ENCODE measurements around the gene PTPRS.
A peak's percentile ranks its signal among the peaks of the same experiment; 100 is the strongest.
"Not testable (repeated sequence)": the region's sequence is repeated elsewhere in the genome, so short reads cannot be mapped to it uniquely, and the experiment has no call there.

The PTPRS gene

DNA sequence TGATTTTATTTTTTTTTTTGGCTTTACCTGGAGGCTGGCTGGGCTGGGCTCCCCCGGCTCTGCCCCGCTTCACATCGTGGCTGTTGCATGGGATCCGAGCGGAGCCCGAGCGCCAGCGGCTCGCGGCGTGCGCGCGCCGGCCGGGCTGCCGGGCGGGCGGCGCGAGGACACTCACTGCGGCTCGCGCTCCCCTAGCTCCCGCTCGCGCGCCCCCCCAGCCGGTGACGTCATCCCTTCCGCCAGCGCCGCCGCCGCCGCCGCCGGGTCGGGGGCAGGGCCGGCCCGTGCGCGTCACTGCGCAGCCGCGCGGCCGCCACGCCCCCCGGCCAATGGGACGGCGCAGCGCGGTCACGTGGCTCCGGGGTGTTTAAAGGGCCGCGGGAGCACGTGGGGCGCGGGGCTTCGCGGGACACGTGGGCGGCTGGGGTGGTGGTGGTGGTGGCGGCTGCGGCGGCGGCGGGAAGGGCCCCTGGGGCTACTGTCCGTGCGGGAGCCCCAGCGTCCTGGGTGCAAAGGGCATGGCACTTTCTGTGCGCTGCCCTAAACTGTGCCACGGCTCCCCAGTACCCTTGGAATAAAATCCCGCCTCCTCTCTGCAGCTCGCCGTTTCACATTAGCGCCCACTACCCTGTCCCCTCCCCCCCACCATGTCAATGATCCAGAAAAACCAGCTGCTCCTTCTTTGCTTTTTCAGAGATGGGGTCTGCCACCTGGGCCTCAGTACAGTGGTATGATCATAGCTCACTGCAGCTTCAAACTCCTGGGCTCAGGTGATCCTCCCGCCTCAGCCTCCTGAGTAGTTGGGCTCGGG, at the start of gene PTPRS:
Gene PTPRS (minus strand): TSS at position 176 of the 811 bp plus-strand sequence. CDS start 54,672 bp downstream, outside the sequence.
- Histone ChIP-seq H3K9ac (ENCODE audit: low read depth, low read length) (peak within 1 kb of the TSS; percentile 85), H3K4me1 (ENCODE audit: insufficient read depth, low read length) (peaks cover 17% of the 10 kb centered on the region), H3K4me3 (ENCODE audit: low read length) (peak within 1 kb of the TSS; percentile 71; the same call in 1 of the 2 replicates), H3K27me3 (ENCODE audit: insufficient read depth, low read length) (peaks cover 24% of the 10 kb centered on the region), H3K27ac (ENCODE audit: low read length) (peak within 1 kb of the TSS; percentile 87), H3K36me3 (ENCODE audit: insufficient read depth, low read depth, low read length) (no peaks in the 10 kb centered on the region), H3K9me3 (ENCODE audit: insufficient read depth, low read depth, low read length) (no peaks in the 10 kb centered on the region)

DNA sequence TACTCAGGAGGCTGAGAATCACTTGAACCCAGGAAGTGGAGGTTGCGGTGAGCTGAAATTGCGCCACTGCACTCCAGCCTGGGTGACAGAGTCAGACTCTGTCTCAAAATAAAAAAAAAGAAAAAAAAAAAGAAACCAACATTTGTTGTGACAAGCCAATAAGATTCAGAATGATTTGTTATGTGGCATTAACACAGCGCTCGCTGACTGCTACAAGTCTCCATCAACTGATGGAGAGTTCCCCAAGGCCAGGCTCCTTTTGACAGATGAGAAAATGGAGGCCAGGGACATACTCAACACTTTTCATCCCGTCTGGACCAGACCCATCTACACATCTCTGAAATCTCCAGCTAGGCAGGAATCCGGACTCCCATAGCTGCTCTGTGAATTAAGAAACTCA, 48.7 kb upstream of the PTPRS start:
- Histone ChIP-seq H3K4me3 (ENCODE audit: low read length) (no peak overlapping the region), H3K27ac (ENCODE audit: low read length) (no peak overlapping the region), H3K9ac (ENCODE audit: low read depth, low read length) (no peak overlapping the region), H3K9me3 (ENCODE audit: insufficient read depth, low read depth, low read length) (no peaks in the 10 kb centered on the region), H3K36me3 (ENCODE audit: insufficient read depth, low read depth, low read length) (no peaks in the 10 kb centered on the region), H3K4me1 (ENCODE audit: insufficient read depth, low read length) (no peaks in the 10 kb centered on the region; the same call in 1 of the 2 replicates), H3K27me3 (ENCODE audit: insufficient read depth, low read length) (peaks cover 10% of the 10 kb centered on the region; the same call in 1 of the 2 replicates)

DNA sequence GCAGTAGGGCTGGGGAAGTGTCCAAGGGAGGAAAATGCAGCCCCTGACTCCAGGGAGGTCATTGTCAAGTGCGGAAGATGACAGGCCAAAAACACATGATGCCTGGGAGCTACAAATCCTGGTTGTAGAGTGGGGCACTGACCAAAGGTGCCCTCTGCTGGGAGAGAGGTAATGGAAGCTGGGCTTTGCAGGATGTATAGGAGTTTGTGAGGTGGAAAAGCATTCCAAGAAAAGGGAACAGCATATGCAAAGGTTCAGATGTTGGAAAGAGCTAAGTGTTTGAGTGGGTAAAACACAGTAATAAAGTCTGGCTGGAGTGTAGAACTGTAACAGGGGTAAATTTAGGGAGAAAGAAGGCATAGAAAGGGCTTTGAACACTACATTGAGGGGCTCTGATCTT, 46.9 kb upstream of the PTPRS start:
- Histone ChIP-seq H3K9ac (ENCODE audit: low read depth, low read length) (no peak overlapping the region), H3K27ac (ENCODE audit: low read length) (no peak overlapping the region), H3K9me3 (ENCODE audit: insufficient read depth, low read depth, low read length) (peaks cover 2% of the 10 kb centered on the region), H3K36me3 (ENCODE audit: insufficient read depth, low read depth, low read length) (no peaks in the 10 kb centered on the region), H3K4me3 (ENCODE audit: low read length) (no peak overlapping the region), H3K4me1 (ENCODE audit: insufficient read depth, low read length) (no peaks in the 10 kb centered on the region), H3K27me3 (ENCODE audit: insufficient read depth, low read length) (no peaks in the 10 kb centered on the region; the same call in 1 of the 2 replicates)

DNA sequence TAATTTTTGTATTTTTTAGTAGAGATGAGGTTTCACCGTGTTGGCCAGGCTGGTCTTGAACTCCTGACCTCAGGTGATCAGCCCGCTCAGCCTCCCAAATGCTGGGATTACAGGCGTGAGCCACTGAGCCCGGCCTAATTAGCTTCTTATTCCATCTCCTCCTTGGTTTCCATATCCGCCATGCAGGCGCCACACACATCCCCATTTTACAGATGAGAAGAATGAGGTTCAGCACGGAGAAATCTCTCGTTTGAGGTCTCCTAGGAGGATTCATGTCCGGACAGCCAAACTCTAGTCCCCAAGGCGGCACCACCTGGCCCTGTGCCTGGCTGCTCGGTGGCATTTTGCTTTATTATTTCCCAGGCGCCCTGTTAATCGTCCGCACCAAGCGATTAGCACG, 46.2 kb upstream of the PTPRS start:
- Histone ChIP-seq H3K27ac (ENCODE audit: low read length) (no peak overlapping the region), H3K36me3 (ENCODE audit: insufficient read depth, low read depth, low read length) (no peaks in the 10 kb centered on the region), H3K9me3 (ENCODE audit: insufficient read depth, low read depth, low read length) (peaks cover 7% of the 10 kb centered on the region), H3K4me1 (ENCODE audit: insufficient read depth, low read length) (no peaks in the 10 kb centered on the region), H3K4me3 (ENCODE audit: low read length) (no peak overlapping the region), H3K9ac (ENCODE audit: low read depth, low read length) (no peak overlapping the region), H3K27me3 (ENCODE audit: insufficient read depth, low read length) (no peaks in the 10 kb centered on the region; the same call in 1 of the 2 replicates)

DNA sequence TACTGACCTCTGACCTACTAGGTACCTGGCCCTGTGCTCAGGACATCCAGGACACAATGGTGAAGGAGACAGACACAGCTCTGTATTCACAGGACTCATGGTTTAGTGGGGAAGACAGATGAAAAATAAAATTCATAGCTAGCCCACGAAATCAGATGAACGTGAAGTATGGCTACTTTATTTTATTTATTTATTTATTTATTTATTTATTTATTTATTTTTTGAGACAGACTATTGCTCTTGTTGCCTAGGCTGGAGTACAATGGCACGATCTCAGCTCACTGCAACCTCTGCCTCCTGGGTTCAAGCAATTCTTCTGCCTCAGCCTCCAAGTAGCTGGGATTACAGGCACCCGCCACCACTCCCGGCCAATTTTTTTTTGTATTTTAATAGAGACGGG, 40.6 kb upstream of the PTPRS start:
- H3K4me1 ChIP-seq (ENCODE audit: insufficient read depth, low read length); H3K27ac ChIP-seq (ENCODE audit: low read length); H3K9ac ChIP-seq (ENCODE audit: low read depth, low read length); H3K4me3 ChIP-seq (ENCODE audit: low read length); H3K27me3 ChIP-seq (ENCODE audit: insufficient read depth, low read length); H3K36me3 ChIP-seq (ENCODE audit: insufficient read depth, low read depth, low read length): not testable (repeated sequence)
- H3K9me3 ChIP-seq (ENCODE audit: insufficient read depth, low read depth, low read length): peaks cover 10% of the 10 kb centered on the region

DNA sequence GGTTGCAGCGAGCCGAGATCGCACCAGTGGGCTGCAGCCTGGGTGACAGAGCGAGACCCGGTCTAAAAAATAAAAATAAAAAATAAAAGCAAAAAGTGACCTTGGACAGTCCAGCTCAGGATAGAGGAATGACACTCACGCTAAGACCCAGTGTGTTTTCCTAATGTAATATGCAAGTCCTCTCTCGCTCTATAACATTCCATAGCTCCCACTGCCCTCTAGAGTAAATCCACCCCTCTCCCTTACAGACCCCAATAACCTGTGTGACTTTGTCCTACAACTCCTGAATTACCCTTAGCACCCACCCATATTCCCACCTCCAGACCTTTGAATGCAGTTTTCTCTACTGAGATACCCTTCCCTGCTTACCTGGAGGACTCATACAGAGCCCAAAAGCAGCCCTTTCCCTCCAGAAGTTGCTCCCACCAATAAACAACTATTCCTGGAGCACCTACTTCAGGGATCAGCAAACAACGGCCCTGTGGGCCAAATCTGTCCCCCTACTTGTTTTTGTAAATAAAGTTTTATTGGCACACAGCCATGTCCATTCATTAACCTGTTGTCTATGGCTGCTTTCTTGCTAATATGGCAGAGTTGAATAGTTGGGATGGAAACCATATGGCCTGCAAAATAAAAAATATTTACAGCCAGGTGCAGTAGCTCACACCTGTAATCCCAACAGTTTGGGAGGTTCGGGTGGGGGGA, 39.8 kb upstream of the PTPRS start:
- Histone ChIP-seq H3K27ac (ENCODE audit: low read length) (no peak overlapping the region), H3K27me3 (ENCODE audit: insufficient read depth, low read length) (peaks cover 4% of the 10 kb centered on the region; the same call in 1 of the 2 replicates), H3K9me3 (ENCODE audit: insufficient read depth, low read depth, low read length) (peaks cover 10% of the 10 kb centered on the region), H3K36me3 (ENCODE audit: insufficient read depth, low read depth, low read length) (no peaks in the 10 kb centered on the region), H3K4me3 (ENCODE audit: low read length) (no peak overlapping the region), H3K9ac (ENCODE audit: low read depth, low read length) (no peak overlapping the region), H3K4me1 (ENCODE audit: insufficient read depth, low read length) (no peaks in the 10 kb centered on the region)

DNA sequence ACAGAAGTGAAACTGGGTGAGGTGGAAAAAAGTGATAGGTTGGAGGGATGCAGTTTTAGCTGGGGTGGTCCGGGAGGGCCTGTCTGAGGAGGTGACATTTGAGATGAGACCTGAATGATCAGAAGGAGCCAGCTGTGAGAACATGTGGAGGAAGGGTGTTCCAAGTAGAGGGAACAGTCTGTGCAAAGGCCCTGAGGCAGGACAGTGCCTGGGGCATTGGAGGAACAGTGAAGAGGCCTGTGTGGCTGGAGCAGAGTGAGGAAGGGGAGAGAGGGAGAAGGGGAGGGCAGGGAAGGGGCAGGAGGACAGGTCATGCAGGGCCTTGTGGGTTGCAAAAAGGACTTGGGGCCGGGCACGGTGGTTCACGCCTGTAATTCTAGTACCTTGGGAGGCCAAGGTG, 36.3 kb upstream of the PTPRS start:
- Histone ChIP-seq H3K9ac (ENCODE audit: low read depth, low read length) (no peak overlapping the region), H3K4me3 (ENCODE audit: low read length) (no peak overlapping the region), H3K27ac (ENCODE audit: low read length) (no peak overlapping the region), H3K4me1 (ENCODE audit: insufficient read depth, low read length) (no peaks in the 10 kb centered on the region), H3K36me3 (ENCODE audit: insufficient read depth, low read depth, low read length) (no peaks in the 10 kb centered on the region), H3K9me3 (ENCODE audit: insufficient read depth, low read depth, low read length) (peaks cover 4% of the 10 kb centered on the region; the same call in 1 of the 2 replicates), H3K27me3 (ENCODE audit: insufficient read depth, low read length) (peaks cover 19% of the 10 kb centered on the region; the same call in 1 of the 2 replicates)

DNA sequence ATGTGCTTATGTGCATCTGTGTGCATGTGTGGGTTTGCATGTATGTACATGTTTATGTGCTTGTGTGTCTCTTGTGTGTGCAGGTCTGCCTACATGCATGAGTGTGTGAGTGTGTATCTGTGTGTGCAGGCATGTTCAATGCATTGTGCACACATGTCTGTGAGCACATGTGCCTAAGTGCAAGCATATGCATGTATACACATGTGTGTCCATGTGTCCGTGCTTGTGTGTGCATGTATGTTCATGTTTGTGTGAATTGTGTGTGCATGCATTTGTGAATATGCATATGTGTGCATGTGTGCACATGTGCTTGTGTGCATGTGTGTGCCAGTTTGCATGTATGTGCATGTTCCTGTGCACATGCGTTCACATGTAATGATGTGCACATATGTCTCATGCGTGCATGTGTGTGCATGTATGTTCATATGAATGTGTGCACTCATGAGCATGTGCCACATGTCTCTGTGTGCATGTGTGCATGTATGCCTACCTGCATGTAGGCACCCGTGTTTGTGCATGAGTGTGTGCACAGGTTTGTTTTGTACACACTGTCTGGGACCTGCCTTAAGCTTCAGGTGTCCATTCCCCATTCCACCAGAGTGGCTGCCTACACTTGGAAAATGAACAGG, 32.1 kb upstream of the PTPRS start:
- no peak overlapping the region for H3K9ac ChIP-seq (ENCODE audit: low read depth, low read length)
- no peaks in the 10 kb centered on the region for H3K36me3 ChIP-seq (ENCODE audit: insufficient read depth, low read depth, low read length)
- no peaks in the 10 kb centered on the region for H3K4me1 ChIP-seq (ENCODE audit: insufficient read depth, low read length)
- no peaks in the 10 kb centered on the region for H3K9me3 ChIP-seq (ENCODE audit: insufficient read depth, low read depth, low read length)
- H3K4me3 ChIP-seq (ENCODE audit: low read length): no peak overlapping the region
- H3K27me3 ChIP-seq (ENCODE audit: insufficient read depth, low read length): peaks cover 22% of the 10 kb centered on the region
- H3K27ac ChIP-seq (ENCODE audit: low read length): no peak overlapping the region

DNA sequence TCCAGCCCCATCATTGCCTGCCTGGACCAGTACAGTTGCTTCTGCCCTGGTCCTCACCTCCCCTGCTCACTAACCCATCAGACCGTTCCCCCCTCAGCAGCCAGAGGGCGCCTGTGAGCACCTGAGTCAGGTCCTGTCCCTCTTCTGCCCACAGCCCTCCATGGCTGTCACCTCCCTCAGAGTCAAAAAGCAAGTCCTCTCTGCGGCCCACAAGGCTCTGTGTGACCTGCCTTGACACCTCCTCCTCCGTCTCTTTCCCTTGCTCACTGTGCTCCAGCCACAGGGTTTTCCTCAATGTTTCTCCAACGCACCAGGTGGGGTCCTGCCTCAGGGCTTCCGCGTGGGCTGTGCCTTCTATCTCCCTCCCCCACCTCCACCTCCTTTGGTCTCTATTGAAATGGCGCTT, 29.4 kb upstream of the PTPRS start:
- H3K36me3 ChIP-seq (ENCODE audit: insufficient read depth, low read depth, low read length): no peaks in the 10 kb centered on the region
- H3K4me3 ChIP-seq (ENCODE audit: low read length): no peak overlapping the region
- H3K4me1 ChIP-seq (ENCODE audit: insufficient read depth, low read length): no peaks in the 10 kb centered on the region; the same call in 1 of the 2 replicates
- H3K9ac ChIP-seq (ENCODE audit: low read depth, low read length): no peak overlapping the region
- H3K27ac ChIP-seq (ENCODE audit: low read length): no peak overlapping the region
- peaks cover 22% of the 10 kb centered on the region for H3K27me3 ChIP-seq (ENCODE audit: insufficient read depth, low read length)
- no peaks in the 10 kb centered on the region for H3K9me3 ChIP-seq (ENCODE audit: insufficient read depth, low read depth, low read length)

DNA sequence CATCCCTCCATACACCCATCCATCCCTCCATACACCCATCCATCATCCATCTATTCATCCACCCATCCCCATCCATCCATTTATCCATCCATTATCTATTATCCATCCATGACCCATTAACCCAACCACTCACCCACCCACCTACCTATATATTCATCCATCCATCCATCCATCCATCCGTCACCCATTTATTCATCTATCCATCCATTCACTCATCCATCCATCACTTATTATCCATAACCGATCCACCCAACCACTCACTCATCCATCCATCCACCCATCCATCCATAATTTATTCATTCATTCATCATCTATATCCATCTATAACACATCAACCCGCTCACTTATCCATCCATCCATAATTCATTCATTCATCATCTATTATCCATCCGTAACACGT, 28.7 kb upstream of the PTPRS start:
- H3K4me1 ChIP-seq (ENCODE audit: insufficient read depth, low read length): no peaks in the 10 kb centered on the region; the same call in 1 of the 2 replicates
- H3K36me3 ChIP-seq (ENCODE audit: insufficient read depth, low read depth, low read length): no peaks in the 10 kb centered on the region
- H3K4me3 ChIP-seq (ENCODE audit: low read length): no peak overlapping the region
- H3K9ac ChIP-seq (ENCODE audit: low read depth, low read length): no peak overlapping the region
- no peak overlapping the region for H3K27ac ChIP-seq (ENCODE audit: low read length)
- H3K9me3 ChIP-seq (ENCODE audit: insufficient read depth, low read depth, low read length): no peaks in the 10 kb centered on the region
- H3K27me3 ChIP-seq (ENCODE audit: insufficient read depth, low read length): peaks cover 16% of the 10 kb centered on the region

DNA sequence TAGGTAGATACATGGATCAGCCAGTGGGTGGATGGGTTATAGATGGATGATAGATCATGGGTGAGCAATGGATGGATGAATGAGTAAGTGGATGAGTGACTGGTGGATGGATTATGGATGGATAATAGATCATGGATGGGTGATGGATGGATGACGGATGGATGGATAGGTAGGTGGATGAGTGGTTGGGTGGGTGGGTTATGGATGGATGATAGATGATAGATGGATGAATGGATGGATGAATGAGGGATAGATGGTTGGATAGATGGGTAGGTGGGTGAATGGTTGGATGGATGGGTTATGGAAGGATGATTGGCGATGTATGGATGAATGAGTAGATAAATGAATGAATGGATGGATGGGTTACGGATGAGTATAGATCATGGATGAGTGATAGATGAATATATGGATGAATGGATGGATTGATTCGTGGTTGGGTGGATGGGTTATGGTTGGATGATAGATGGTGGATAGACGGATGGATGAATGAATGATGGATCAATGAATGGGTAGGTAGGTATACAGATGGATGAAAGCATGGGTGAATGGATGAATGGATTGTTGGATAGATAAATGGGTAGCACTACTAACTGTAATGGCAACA, 27.0 kb upstream of the PTPRS start:
- H3K27me3 ChIP-seq (ENCODE audit: insufficient read depth, low read length): peaks cover 11% of the 10 kb centered on the region

More for the DNA sequence above, 27.0 kb upstream of the PTPRS start:
- H3K4me3 ChIP-seq (ENCODE audit: low read length): no peak overlapping the region
- no peak overlapping the region for H3K27ac ChIP-seq (ENCODE audit: low read length)
- no peaks in the 10 kb centered on the region; the same call in 1 of the 2 replicates for H3K4me1 ChIP-seq (ENCODE audit: insufficient read depth, low read length)
- no peak overlapping the region for H3K9ac ChIP-seq (ENCODE audit: low read depth, low read length)
- H3K9me3 ChIP-seq (ENCODE audit: insufficient read depth, low read depth, low read length): no peaks in the 10 kb centered on the region
- no peaks in the 10 kb centered on the region for H3K36me3 ChIP-seq (ENCODE audit: insufficient read depth, low read depth, low read length)
